K562 (cell line): Measurements from ENCODE around the gene ERMN. TPM values are rescaled to one million over a fixed set of nuclear protein-coding genes. Genes with fewer than 3 reads are reported as not detected.
"Not testable (repeated sequence)": the region's sequence is repeated elsewhere in the genome, so short reads cannot be mapped to it uniquely, and the experiment has no call there.

ENCODE experiments used
- ATAC-seq: fragments of 200-7000 bp; cut with Tn5 transposase; 3 replicates; pipeline ENCODE4 v1.9.1; 2020; ENCODE audit warnings: moderate library complexity
- BruUV-seq: library from RNA; stranded (reverse); fragments of 400-500 nt; replicated peaks from 2 replicates; lab custom pipeline; 2021; lab: Mats Ljungman, UMichigan
- CTCF ChIA-PET: fragments of 300-600 bp; formaldehyde crosslinking; extraction: SDS; loops from one replicate; lab custom pipeline; 2021; ENCODE audit warnings: low intra/inter-chr PET ratio; lab: Yijun Ruan, JAX
- POLR2A ChIA-PET: fragments of 300-600, 350-650 bp; sonication (Branson Sonifier 250); formaldehyde crosslinking; extraction: SDS; loops from one replicate; lab custom pipeline; 2021; ENCODE audit warnings: antibody characterized with exemption, inconsistent platforms; lab: Yijun Ruan, JAX
- DNase-seq, 4 experiments: peaks; one replicate each; pipeline versions ENCODE4 v3.0.0 to v3.0.0-alpha.2; 2011 to 2018; ENCODE audit warnings: low spot score in 3 of 4, mixed read lengths in 3 of 4; ENCODE audit errors: extremely low read depth in 1 of 4
- FAIRE-seq: peaks from 2 replicates; lab custom pipeline; 2011; peaks lifted over from hg19 to GRCh38; lab: Jason Lieb, UNC
- H2AFZ ChIP-seq: 2 replicates; pipeline ENCODE4 v1.6.0; 2011; ENCODE audit warnings: low read depth, low read length, control low read depth, inconsistent platforms
- H3K27ac ChIP-seq: fragments of 200-600 bp; 3 replicates; pipeline ENCODE4 v1.8.0; 2011; ENCODE audit warnings: low read depth, mild to moderate bottlenecking, control low read depth, inconsistent platforms, low read length, moderate library complexity, mixed read lengths; ENCODE audit errors: extremely low read depth
- H3K27me3 ChIP-seq, 2 experiments: fragments of 300-600 bp in 1 of 2; 2 replicates in 1 of 2; 3 replicates in 1 of 2; pipeline versions ENCODE4 v1.6.0 to v1.8.0; 2011; ENCODE audit warnings: inconsistent platforms in 2 of 2, low read length in 2 of 2, mild to moderate bottlenecking in 1 of 2, mixed read lengths in 1 of 2, moderate library complexity in 1 of 2; ENCODE audit not compliant: control insufficient read depth in 2 of 2, insufficient read depth in 2 of 2
- H3K36me3 ChIP-seq: fragments of 300-600 bp; 3 replicates; pipeline ENCODE4 v1.8.0; 2011; ENCODE audit warnings: mild to moderate bottlenecking, low read length, inconsistent platforms; ENCODE audit not compliant: control insufficient read depth, insufficient read depth
- H3K4me1 ChIP-seq, 2 experiments: fragments of 200-600 bp in 1 of 2; replicated peaks in 1 of 2; 2 replicates in 1 of 2; 3 replicates in 1 of 2; pipeline versions ENCODE4 v1.5.1 to v1.8.0; 2011; ENCODE audit warnings: inconsistent platforms in 2 of 2, low read length in 2 of 2, mild to moderate bottlenecking in 1 of 2, mixed read lengths in 1 of 2, moderate library complexity in 1 of 2; ENCODE audit not compliant: control insufficient read depth in 2 of 2, insufficient read depth in 2 of 2
- H3K4me2 ChIP-seq: 2 replicates; pipeline ENCODE4 v1.6.1; 2011; ENCODE audit warnings: low read length, control low read depth, inconsistent platforms, mixed read lengths; ENCODE audit not compliant: insufficient read depth
- H3K4me3 ChIP-seq: fragments of 200-600 bp; sonication (generic), shearing (Covaris generic); 2 replicates; pipeline ENCODE4 v1.5.1; 2016; ENCODE audit warnings: control low read depth, inconsistent platforms
- H3K79me2 ChIP-seq: fragments of 200-600 bp; 3 replicates; pipeline ENCODE4 v1.8.0; 2011; ENCODE audit warnings: low read length, inconsistent platforms; ENCODE audit not compliant: control insufficient read depth, insufficient read depth
- H3K9ac ChIP-seq, 2 experiments: 2 replicates each; pipeline versions ENCODE4 v1.6.0 to v1.6.1; 2011; ENCODE audit warnings: low read depth in 2 of 2, low read length in 2 of 2, control low read depth in 1 of 2, inconsistent platforms in 1 of 2, mild to moderate bottlenecking in 1 of 2, mixed read lengths in 1 of 2; ENCODE audit not compliant: insufficient read depth in 1 of 2
- H3K9me1 ChIP-seq: one replicate; pipeline ENCODE4 v1.6.0; 2011; ENCODE audit warnings: inconsistent platforms, mild to moderate bottlenecking, low read length, moderate library complexity; ENCODE audit not compliant: control insufficient read depth, insufficient read depth
- H3K9me3 ChIP-seq: replicated peaks from 2 replicates; pipeline ENCODE4 v1.5.1; 2011; ENCODE audit warnings: low read depth, low read length, inconsistent platforms; ENCODE audit not compliant: control insufficient read depth, insufficient read depth
- H4K20me1 ChIP-seq: replicated peaks from 2 replicates; pipeline ENCODE4 v1.6.1; 2011; ENCODE audit warnings: low read length, inconsistent platforms, mixed read lengths; ENCODE audit not compliant: control insufficient read depth, insufficient read depth
- HDAC1 ChIP-seq, 2 experiments: fragments of 450-650 bp; IDR thresholded peaks; 2 replicates each; pipeline ENCODE4 v1.6.1; 2016 to 2017; ENCODE audit warnings: inconsistent platforms in 1 of 2, mild to moderate bottlenecking in 1 of 2, moderate library complexity in 1 of 2
- KDM1A ChIP-seq, 2 experiments: fragments of 450-650 bp; IDR thresholded peaks; 2 replicates each; pipeline ENCODE4 v1.6.1; 2016; ENCODE audit warnings: mild to moderate bottlenecking in 2 of 2
- LEF1 ChIP-seq: fragments of 450-650 bp; IDR thresholded peaks from 2 replicates; pipeline ENCODE4 v1.6.1; 2016; ENCODE audit warnings: mild to moderate bottlenecking
- PML ChIP-seq: IDR thresholded peaks from 2 replicates; pipeline ENCODE4 v1.6.1; 2012; ENCODE audit warnings: low read length, inconsistent platforms
- ZNF197 ChIP-seq: fragments of 200-800 bp; sonication (Bioruptor generic); IDR thresholded peaks from 2 replicates; pipeline ENCODE4 v1.6.1; 2016; ENCODE audit warnings: low read depth, missing genetic modification characterization, missing compliant biosample characterization
- WGBS: fragments of 100-300 bp; shearing (Covaris generic); methylation state at CpG from one replicate; pipeline ENCODE4 v1.1.6; 2016; ENCODE audit warnings: low coverage, mixed read lengths; ENCODE audit not compliant: insufficient coverage; ENCODE audit errors: missing lambda C conversion rate; 5-methylcytosine and 5-hydroxymethylcytosine counted together
- in situ Hi-C: fragments of 300-500 bp; cut with MboI; formaldehyde crosslinking; loops from 4 replicates; pipeline ENCODE4 v1.15.0; 2018; ENCODE audit warnings: inconsistent platforms, mixed read lengths
- intact Hi-C: fragments of 100-400 bp; cut with micrococcal nuclease; formaldehyde crosslinking; loops from 2 replicates; pipeline ENCODE4 v1.14.2; 2022
- polyA plus RNA-seq, 8 experiments: library from polyadenylated mRNA; depleted of rRNA in 4 of 8; stranded (reverse) in 5 of 8; unstranded in 3 of 8; fragments of >200 nt; fragmentation: Nextera tagmentation in 2 of 8; fragmentation: Illumina TruSeq in 1 of 8; extraction: Ambion mirVana in 2 of 8; extraction: Trizol in 1 of 8; gene quantifications; 2 replicates each; pipeline versions ENCODE4 v1.2.1 to v1.2.3, GENCODE V29; 2011 to 2014; ENCODE audit warnings: inconsistent platforms in 1 of 8, missing spikeins in 1 of 8
- total RNA-seq, 7 experiments: library from RNA; depleted of rRNA in 6 of 7; stranded (reverse); fragments of >200 nt in 6 of 7; fragmentation: Illumina TruSeq in 2 of 7; extraction: Trizol in 2 of 7; gene quantifications; 2 replicates each; pipeline versions ENCODE4 v1.2.1 to v1.2.3, GENCODE V29; 2011 to 2021; ENCODE audit warnings: low replicate concordance in 1 of 7

ERMN gene
- total and polyA plus RNA-seq, 9 of the 15 experiments (the other 6 are each of a cell fraction or from before 2014, with no cell fraction given) = 0.03 to 0.11 (median 0.05) TPM; not detected in 3

DNA sequence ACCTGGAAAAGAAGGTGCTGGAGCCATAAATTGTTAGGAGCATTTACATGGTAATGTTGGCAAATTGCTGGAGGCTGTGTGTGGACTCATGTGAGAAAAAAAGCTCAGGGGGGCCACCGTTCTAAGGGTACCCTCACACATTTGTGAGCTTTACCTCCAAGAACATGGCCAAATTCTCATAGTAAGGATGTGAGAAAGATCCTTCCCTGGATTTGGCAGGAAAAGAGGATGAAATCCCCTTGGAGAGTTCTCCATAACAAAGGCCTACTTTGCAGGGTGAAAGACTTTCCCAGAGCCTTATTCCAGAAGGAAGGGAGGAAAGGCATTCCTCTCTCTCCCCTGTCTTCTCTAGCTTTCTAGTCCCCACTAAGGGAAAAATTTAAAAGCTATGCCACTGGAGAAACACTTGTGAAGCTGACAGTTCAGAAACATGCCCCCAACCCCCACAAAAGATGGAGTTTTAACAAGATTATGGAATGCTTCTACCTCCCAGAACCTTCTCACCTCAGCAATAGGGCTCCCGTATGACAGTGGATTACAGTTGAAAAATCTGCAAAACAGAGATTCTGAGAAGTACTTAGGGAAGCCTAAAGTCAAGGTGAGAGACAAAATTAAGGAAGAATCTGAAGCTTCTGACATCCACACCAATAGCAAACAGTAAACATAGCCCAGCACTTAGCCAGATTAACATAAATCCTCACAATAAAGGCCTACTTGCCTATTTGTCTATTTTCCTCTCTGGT lies 20.2 kb upstream of the ERMN start:
- CTCF ChIA-PET = no interaction called here

DNA sequence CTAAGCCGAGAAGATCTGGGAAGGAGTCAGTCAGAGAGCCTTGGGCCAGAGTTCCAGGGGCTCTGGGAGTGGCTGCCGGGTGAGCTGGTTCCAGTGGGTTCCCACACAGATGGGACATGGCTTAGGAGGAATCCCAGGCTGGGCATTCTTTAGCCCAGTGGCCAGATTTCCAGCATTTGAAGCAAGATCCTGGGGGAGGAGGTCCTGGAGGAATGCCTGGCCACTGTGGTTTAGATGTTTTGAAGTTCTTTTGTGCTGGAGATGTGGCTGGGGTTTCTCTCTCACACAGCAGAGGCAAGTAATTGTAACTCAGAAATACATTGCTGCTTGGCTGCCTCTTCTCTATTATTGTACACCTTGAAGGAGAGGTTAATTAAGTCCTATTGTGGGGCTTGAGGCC lies 15.8 kb upstream of the ERMN start:
- H3K9me3 ChIP-seq, H3K27ac ChIP-seq, H3K27me3 ChIP-seq, H3K36me3 ChIP-seq, POLR2A ChIA-PET, intact Hi-C loops, H3K79me2 ChIP-seq, H3K9ac ChIP-seq, FAIRE-seq, H4K20me1 ChIP-seq, H3K4me1 ChIP-seq, BruUV-seq, DNase-seq, CTCF ChIA-PET, ATAC-seq, H3K4me2 ChIP-seq, H3K9me1 ChIP-seq, H2AFZ ChIP-seq, H3K4me3 ChIP-seq: not testable (repeated sequence)
- in situ Hi-C loops = loop anchor here (25.0 kb wide), 1 partner anchor 671 kb away; no protein-coding TSS in a partner anchor
- WGBS = 8% methylated on average over 2 of the region's 2 CpGs

More for the DNA sequence above, 20.2 kb upstream of the ERMN start:
- Histone ChIP-seq H3K9me1 (no peaks in the 10 kb centered on the region), H3K36me3 (no peaks in the 10 kb centered on the region), H3K4me3 (no peak overlapping the region), H2AFZ (no peak overlapping the region), H3K27ac (no peak overlapping the region), H3K9ac (no peak overlapping the region), H3K4me1 (no peaks in the 10 kb centered on the region), H3K27me3 (no peaks in the 10 kb centered on the region), H3K9me3 (no peaks in the 10 kb centered on the region), H4K20me1 (no peaks in the 10 kb centered on the region), H3K4me2 (no peak overlapping the region), H3K79me2 (no peaks in the 10 kb centered on the region)
- in situ Hi-C loops (loop anchor here (25.0 kb wide), 1 partner anchor 666 kb away; no protein-coding TSS in a partner anchor), intact Hi-C loops (no loop called here)
- FAIRE-seq (no peak), DNase-seq (no peak), ATAC-seq (no peak)
- TF ChIP-seq KDM1A (IDR thresholded peaks at IDR 0.05) (no peak), LEF1 (no peak), HDAC1 (IDR thresholded peaks at IDR 0.05) (no peak), PML (no peak), ZNF197 (CRISPR knock-in tag) (no peak)
- WGBS = 3% methylated on average over 2 of the region's 2 CpGs
- POLR2A ChIA-PET = interaction anchor here (1.1 to 1.2 kb wide), 2 partner anchors 10 to 20 kb away, joined by 4 to 7 read pairs; partner anchors contain the start of gene ERMN
- no TSS peak for BruUV-seq
